H1 (cell line): Measurements from ENCODE around the gene ASB13.

Experiments
- CREB1 ChIP-seq: IDR thresholded peaks from 2 replicates; pipeline ENCODE4 v1.6.1; 2012; ENCODE audit warnings: inconsistent platforms
- CTCF ChIP-seq, 3 experiments: IDR thresholded peaks; 1 replicate in 2 of 3; 2 replicates in 1 of 3; pipeline versions ENCODE4 v1.5.1 to v1.6.1; 2011; ENCODE audit warnings: low read length in 3 of 3, mild to moderate bottlenecking in 3 of 3, inconsistent platforms in 2 of 3, low read depth in 1 of 3, moderate library complexity in 1 of 3; ENCODE audit not compliant: insufficient read depth in 1 of 3; ENCODE audit errors: control extremely low read depth in 1 of 3
- EGR1 ChIP-seq: IDR thresholded peaks from 2 replicates; pipeline ENCODE4 v1.6.1; 2011; ENCODE audit warnings: low read depth, low read length, borderline replicate concordance
- MAFK ChIP-seq: IDR thresholded peaks from 2 replicates; pipeline ENCODE4 v1.6.1; 2012; ENCODE audit warnings: low read depth, mild to moderate bottlenecking, improper control_type of control experiment, low read length
- MAX ChIP-seq: IDR thresholded peaks from 2 replicates; pipeline ENCODE4 v1.6.1; 2012; ENCODE audit warnings: inconsistent platforms
- POLR2A ChIP-seq, 2 experiments: IDR thresholded peaks; 1 replicate in 1 of 2; 2 replicates in 1 of 2; pipeline ENCODE4 v1.6.1; 2011; ENCODE audit warnings: low read depth in 2 of 2, low read length in 2 of 2, mild to moderate bottlenecking in 2 of 2; ENCODE audit errors: control extremely low read depth in 1 of 2
- POLR2AphosphoS5 ChIP-seq: IDR thresholded peaks from 2 replicates; pipeline ENCODE4 v1.6.1; 2011; ENCODE audit warnings: low read depth, low read length
- SUZ12 ChIP-seq: fragments of 200-600 bp; sonication (generic); IDR thresholded peaks from 2 replicates; pipeline ENCODE4 v1.6.1; 2012; ENCODE audit warnings: mild to moderate bottlenecking, inconsistent platforms, low read length, moderate library complexity, mixed read lengths
- TAF1 ChIP-seq: IDR thresholded peaks from 2 replicates; pipeline ENCODE4 v1.6.1; 2011; ENCODE audit warnings: mild to moderate bottlenecking, low read depth, low read length
- TBP ChIP-seq: IDR thresholded peaks from 2 replicates; pipeline ENCODE4 v1.6.1; 2011; ENCODE audit warnings: low read depth, low read length, improper control_type of control experiment
- TCF12 ChIP-seq: IDR thresholded peaks from 2 replicates; pipeline ENCODE4 v1.6.1; 2011; ENCODE audit warnings: low read depth, mild to moderate bottlenecking, low read length
- TF ChIP-seq, protein P1 (sequence below): IDR thresholded peaks from 2 replicates; pipeline ENCODE4 v1.6.1; 2011; ENCODE audit warnings: low read depth, mild to moderate bottlenecking, low read length; ENCODE audit not compliant: insufficient read depth

DNA sequence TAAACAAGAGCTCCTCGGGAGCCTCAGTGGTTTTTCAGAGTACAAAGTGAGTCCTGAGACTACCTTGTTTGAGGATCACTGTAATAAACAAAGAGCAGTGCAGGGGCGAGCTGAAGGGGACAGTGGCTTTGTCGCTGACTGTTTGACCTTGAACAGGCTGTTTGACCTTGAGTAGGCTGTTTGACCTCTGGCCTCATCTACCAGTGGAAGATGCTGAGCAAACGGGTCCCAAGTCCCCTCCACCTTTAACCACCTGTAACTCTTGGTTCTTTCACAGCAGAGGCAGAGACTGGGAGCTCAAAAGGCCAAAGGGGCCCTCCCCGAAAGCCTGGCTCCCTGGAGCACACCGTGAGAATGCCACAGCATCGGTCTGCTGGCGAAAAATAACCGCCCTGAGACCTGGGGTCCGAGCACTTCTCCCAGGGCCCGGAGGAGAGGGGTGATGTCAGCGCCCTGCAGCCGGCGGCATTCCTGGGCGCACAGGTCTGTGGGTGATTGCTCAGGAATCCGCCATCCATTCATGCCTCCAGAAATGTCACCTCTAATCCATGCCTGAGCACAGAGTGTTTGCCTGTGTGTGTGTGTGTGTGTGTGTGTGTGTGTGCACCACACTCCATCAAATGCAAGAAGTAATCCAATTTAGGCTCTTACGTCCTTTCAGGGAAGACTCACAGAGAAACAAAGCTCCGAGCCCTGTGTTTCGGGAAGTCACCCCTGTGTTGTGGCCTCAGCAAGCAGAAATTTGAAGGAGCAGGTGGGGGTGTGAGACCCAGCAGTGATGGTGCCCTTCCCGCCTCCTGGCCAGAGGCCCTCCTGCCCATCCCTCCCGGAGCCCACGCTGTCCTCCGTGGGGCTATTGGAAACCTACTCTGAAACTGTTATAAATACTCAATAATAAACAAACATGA is 66.5 kb downstream of the ASB13 start:
- TF ChIP-seq CREB1 (no peak), CTCF (IDR thresholded peaks at IDR 0.05; ENCODE audit: control extremely low read depth in 1 of 3, insufficient read depth in 1 of 3, low read depth in 1 of 3, low read length in 3 of 3) (no peak), TBP (no peak), MAX (no peak), MAFK (no peak), POLR2A (IDR thresholded peaks at IDR 0.05; ENCODE audit: control extremely low read depth in 1 of 2, low read depth in 2 of 2, low read length in 2 of 2) (no peak), EGR1 (no peak), TAF1 (no peak), POLR2AphosphoS5 (no peak), TCF12 (no peak), SUZ12 (no peak)
- TF ChIP-seq, protein P1, sequence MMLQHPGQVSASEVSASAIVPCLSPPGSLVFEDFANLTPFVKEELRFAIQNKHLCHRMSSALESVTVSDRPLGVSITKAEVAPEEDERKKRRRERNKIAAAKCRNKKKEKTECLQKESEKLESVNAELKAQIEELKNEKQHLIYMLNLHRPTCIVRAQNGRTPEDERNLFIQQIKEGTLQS = no peak
